ENCODE data around the gene TNS3. TPM values are rescaled to one million over a fixed set of nuclear protein-coding genes. Genes with fewer than 3 reads are reported as not detected.
"Not testable (repeated sequence)": the region's sequence is repeated elsewhere in the genome, so short reads cannot be mapped to it uniquely, and the experiment has no call there.

Gene TNS3
- total and polyA plus RNA-seq, 7 donors: 17.4 to 43.8 (median 28.8) TPM

DNA sequence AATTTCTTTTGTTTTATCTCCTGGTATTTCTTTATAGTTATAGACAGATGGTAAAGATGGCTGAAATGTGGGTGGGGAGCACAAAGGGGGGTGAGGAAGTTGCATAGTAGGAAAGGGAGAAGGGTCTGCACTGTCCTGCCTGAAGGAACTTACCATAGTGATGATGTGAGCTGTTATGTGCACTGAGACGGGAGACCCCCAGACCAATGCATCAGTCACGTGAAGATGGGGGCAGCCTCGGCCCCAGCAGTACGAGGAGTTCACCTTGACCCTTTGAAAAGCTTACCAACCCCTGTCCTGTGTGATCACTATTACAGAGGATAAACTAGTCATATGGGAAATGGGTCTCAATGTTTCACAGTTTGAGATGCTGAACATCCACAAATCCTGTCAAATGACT is 316.3 kb downstream of the TNS3 start:
- intact Hi-C loops (cut with DNase I): loop anchor here (1.0 to 10.0 kb wide), 3 partner anchors 139 to 553 kb away; no protein-coding TSS in a partner anchor
- 93 to 96% methylated on average over 4 of the region's 4 CpGs for WGBS, 2 donors
- no peak for DNase-seq

DNA sequence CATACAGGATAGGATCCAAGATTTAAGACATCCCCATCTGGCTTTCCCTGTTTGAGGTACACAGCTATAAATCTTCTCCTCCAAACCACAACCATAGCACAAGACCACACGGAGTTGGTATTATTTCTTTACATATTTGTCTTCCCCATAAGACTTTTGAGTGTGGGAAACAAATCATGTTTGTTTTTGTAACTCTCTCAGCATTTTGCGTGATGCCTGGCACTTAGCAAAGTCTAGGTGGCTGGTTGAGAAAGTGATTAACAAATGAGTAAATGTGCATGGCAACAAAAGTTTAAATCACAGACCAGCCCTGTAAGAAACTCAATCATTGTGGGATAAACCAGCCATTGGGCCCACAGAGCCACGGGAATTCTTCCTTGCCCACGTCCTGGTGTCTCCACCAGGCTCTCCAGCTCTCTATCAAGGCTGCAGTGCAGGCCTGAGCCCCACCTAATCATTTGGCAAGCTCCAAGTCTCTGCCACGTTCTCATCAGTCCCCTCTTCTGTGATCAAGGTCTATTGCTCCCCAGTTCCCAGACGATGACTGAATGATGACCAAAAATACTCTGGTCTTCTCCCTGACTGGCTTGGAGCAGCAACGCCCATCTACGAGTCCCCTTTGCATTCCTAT is 317.8 kb downstream of the TNS3 start:
- intact Hi-C loops (cut with DNase I): loop anchor here (10.0 kb wide), 1 partner anchor 141 kb away; no protein-coding TSS in a partner anchor
- Histone ChIP-seq H3K4me3 (no peak overlapping the region), H3K4me1 (peaks cover 0 to 14% (median 2%) of the 10 kb centered on the region in 4 donors), H3K9me3 (no peaks in the 10 kb centered on the region), H3K36me3 (no peaks in the 10 kb centered on the region), H3K27ac (no peak overlapping the region), H3K27me3 (no peaks in the 10 kb centered on the region)
- WGBS, 2 donors: 76 to 80% methylated on average over 8 of the region's 8 CpGs
- no peak for TF ChIP-seq POLR2AphosphoS5 (IDR thresholded peaks at IDR 0.05)
- TF ChIP-seq, protein P1, sequence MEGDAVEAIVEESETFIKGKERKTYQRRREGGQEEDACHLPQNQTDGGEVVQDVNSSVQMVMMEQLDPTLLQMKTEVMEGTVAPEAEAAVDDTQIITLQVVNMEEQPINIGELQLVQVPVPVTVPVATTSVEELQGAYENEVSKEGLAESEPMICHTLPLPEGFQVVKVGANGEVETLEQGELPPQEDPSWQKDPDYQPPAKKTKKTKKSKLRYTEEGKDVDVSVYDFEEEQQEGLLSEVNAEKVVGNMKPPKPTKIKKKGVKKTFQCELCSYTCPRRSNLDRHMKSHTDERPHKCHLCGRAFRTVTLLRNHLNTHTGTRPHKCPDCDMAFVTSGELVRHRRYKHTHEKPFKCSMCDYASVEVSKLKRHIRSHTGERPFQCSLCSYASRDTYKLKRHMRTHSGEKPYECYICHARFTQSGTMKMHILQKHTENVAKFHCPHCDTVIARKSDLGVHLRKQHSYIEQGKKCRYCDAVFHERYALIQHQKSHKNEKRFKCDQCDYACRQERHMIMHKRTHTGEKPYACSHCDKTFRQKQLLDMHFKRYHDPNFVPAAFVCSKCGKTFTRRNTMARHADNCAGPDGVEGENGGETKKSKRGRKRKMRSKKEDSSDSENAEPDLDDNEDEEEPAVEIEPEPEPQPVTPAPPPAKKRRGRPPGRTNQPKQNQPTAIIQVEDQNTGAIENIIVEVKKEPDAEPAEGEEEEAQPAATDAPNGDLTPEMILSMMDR (IDR thresholded peaks at IDR 0.05): no peak
- TF ChIP-seq POLR2A (IDR thresholded peaks at IDR 0.05): no peak
- TF ChIP-seq EP300 (IDR thresholded peaks at IDR 0.05): no peak
- DNase-seq: no peak

More for the DNA sequence above, 316.3 kb downstream of the TNS3 start:
- TF ChIP-seq, protein P1 (IDR thresholded peaks at IDR 0.05): no peak
- TF ChIP-seq EP300 (IDR thresholded peaks at IDR 0.05): no peak
- no peak for TF ChIP-seq POLR2A (IDR thresholded peaks at IDR 0.05)
- TF ChIP-seq POLR2AphosphoS5 (IDR thresholded peaks at IDR 0.05): no peak
- Histone ChIP-seq H3K36me3 (no peaks in the 10 kb centered on the region), H3K4me1 (peaks cover 0 to 10% (median 0%) of the 10 kb centered on the region in 4 donors), H3K4me3 (no peak overlapping the region), H3K27ac (no peak overlapping the region), H3K9me3 (no peaks in the 10 kb centered on the region), H3K27me3 (no peaks in the 10 kb centered on the region)

DNA sequence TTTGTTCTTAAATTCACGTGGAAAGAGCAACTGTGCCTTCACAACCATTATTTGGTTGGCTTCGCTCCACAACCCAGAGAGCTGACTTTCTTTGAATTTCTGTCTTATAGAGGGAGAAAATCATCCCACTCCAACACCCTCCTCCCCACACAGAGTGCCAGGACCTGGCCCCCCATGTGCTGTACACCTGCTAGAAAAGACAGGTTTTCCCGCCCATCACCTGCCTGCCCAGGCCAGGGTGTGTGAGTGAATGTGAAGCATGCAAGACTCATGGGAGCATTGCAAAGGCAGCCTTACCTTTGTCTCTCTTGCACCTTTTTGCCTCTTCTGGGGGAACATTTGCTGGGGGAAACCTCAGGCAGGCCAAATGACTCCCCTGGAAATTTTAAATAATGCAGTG is 319.0 kb downstream of the TNS3 start:
- WGBS, 2 donors: 87 to 95% methylated on average over 3 of the region's 3 CpGs
- intact Hi-C loops (cut with DNase I): loop anchor here (10.0 kb wide), 1 partner anchor 142 kb away; no protein-coding TSS in a partner anchor

DNA sequence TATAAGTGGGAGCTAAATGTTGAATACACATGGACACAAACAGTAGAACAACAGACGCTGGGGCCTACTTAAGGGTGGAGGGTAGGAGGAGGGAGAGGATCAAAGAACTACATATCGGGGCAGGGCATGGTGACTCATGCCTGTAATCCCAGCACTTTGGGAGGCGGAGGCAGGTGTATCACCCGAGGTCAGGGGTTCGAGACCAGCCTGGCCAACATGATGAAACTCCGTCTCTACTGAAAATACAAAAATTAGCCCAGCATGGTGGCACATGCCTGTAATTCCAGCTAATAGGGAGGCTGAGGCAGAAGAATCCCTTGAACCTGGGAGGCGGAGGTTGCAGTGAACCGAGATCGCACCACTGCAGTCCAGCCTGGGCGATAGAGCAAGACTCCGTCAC is 319.8 kb downstream of the TNS3 start:
- not testable (repeated sequence) for DNase-seq
- intact Hi-C loops (cut with DNase I): loop anchor here (10.0 kb wide), 1 partner anchor 143 kb away; no protein-coding TSS in a partner anchor

More for the DNA sequence above, 319.0 kb downstream of the TNS3 start:
- no peaks in the 10 kb centered on the region for H3K27me3 ChIP-seq
- no peak for DNase-seq
- peaks cover 0 to 26% (median 10%) of the 10 kb centered on the region in 4 donors for H3K4me1 ChIP-seq
- H3K4me3 ChIP-seq: no peak overlapping the region
- no peaks in the 10 kb centered on the region for H3K36me3 ChIP-seq
- H3K9me3 ChIP-seq: no peaks in the 10 kb centered on the region
- H3K27ac ChIP-seq: no peak overlapping the region
- TF ChIP-seq POLR2AphosphoS5 (IDR thresholded peaks at IDR 0.05) (no peak), POLR2A (IDR thresholded peaks at IDR 0.05) (no peak), EP300 (IDR thresholded peaks at IDR 0.05) (no peak)
- TF ChIP-seq, protein P1 (IDR thresholded peaks at IDR 0.05): no peak

DNA sequence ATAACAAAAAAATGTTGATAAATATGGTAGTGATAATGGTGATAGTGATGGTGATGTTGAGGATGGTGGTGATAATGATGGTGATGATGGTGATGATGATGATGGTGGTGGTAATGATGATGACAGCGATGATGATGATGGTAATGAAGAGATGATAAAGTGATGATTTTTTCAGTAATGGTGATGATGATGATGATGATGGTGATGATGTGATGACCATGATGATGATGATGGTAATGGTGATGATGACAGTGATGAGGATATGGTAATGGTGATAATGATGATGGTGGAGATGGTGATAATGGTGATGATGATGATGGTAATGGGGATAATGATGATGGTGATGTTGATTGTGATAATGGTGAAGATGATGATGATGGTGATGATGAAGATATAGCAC is 321.6 kb downstream of the TNS3 start:
- no peak for TF ChIP-seq POLR2A (IDR thresholded peaks at IDR 0.05)
- TF ChIP-seq, protein P1 (IDR thresholded peaks at IDR 0.05): no peak
- no peak for TF ChIP-seq POLR2AphosphoS5 (IDR thresholded peaks at IDR 0.05)
- TF ChIP-seq EP300 (IDR thresholded peaks at IDR 0.05): no peak
- H3K27me3 ChIP-seq: no peaks in the 10 kb centered on the region
- intact Hi-C loops (cut with DNase I): loop anchor here (10.0 kb wide), 1 partner anchor 145 kb away; no protein-coding TSS in a partner anchor
- no peak for DNase-seq
- no peak overlapping the region for H3K4me3 ChIP-seq
- H3K27ac ChIP-seq: no peak overlapping the region
- no peaks in the 10 kb centered on the region for H3K9me3 ChIP-seq
- peaks cover 0 to 30% (median 10%) of the 10 kb centered on the region in 4 donors for H3K4me1 ChIP-seq
- 98% methylated on average over 1 of the region's 1 CpG for WGBS, 2 donors
- H3K36me3 ChIP-seq: no peaks in the 10 kb centered on the region

More for the DNA sequence above, 319.8 kb downstream of the TNS3 start:
- not testable (repeated sequence) for H3K9me3 ChIP-seq, H3K27ac ChIP-seq, H3K4me3 ChIP-seq, H3K27me3 ChIP-seq, H3K36me3 ChIP-seq
- peaks cover 0 to 28% (median 10%) of the 10 kb centered on the region in 4 donors for H3K4me1 ChIP-seq
- 94 to 95% methylated on average over 11 of the region's 11 CpGs for WGBS, 2 donors
